LNCaP clone FGC (cell line): ENCODE results near the gene MPPE1.
A peak's percentile ranks its signal among the peaks of the same experiment; 100 is the strongest.

ENCODE experiments used
- DNase-seq: peaks from one replicate; pipeline ENCODE4 v3.0.0-alpha.2; 2011; ENCODE audit warnings: low read depth
- H3K4me3 ChIP-seq: 2 replicates; pipeline ENCODE4 v1.5.1; 2011; ENCODE audit warnings: mild to moderate bottlenecking, low read depth, low read length, control low read depth
- CTCF ChIP-seq: IDR thresholded peaks from 2 replicates; pipeline ENCODE4 v1.5.1; 2012; ENCODE audit warnings: mild to moderate bottlenecking; ENCODE audit not compliant: control insufficient read depth, insufficient read depth; ENCODE audit errors: extremely low read depth

Gene MPPE1

GRCh38 chr18:11944252-11944651 is 36.1 kb upstream of the MPPE1 start:
- no peak for TF ChIP-seq CTCF
- DNase-seq = no peak
- H3K4me3 ChIP-seq = no peak overlapping the region

- no peak for TF ChIP-seq CTCF
- H3K4me3 ChIP-seq = no peak overlapping the region
- DNase-seq = no peak
Observed at GRCh38 chr18:11943551-11943950, 35.4 kb upstream of the MPPE1 start.

GRCh38 chr18:11940956-11941355 is 32.8 kb upstream of the MPPE1 start:
- TF ChIP-seq CTCF = no peak
- DNase-seq = no peak
- H3K4me3 ChIP-seq = no peak overlapping the region

- peak; percentile 28 for DNase-seq
- peak; percentile 77 for TF ChIP-seq CTCF
- H3K4me3 ChIP-seq = no peak overlapping the region
Observed at GRCh38 chr18:11937874-11938478, 29.9 kb upstream of the MPPE1 start.

GRCh38 chr18:11932393-11932792 is 24.3 kb upstream of the MPPE1 start:
- no peak for TF ChIP-seq CTCF

GRCh38 chr18:11927497-11927896 is 19.4 kb upstream of the MPPE1 start:
- H3K4me3 ChIP-seq = no peak overlapping the region
- no peak for TF ChIP-seq CTCF
- DNase-seq = no peak

More at GRCh38 chr18:11932393-11932792, 24.3 kb upstream of the MPPE1 start:
- no peak overlapping the region for H3K4me3 ChIP-seq
- DNase-seq = no peak
